ENCODE data around the gene THYN1.
A peak's percentile ranks its signal among the peaks of the same experiment; 100 is the strongest.

The THYN1 gene

DNA sequence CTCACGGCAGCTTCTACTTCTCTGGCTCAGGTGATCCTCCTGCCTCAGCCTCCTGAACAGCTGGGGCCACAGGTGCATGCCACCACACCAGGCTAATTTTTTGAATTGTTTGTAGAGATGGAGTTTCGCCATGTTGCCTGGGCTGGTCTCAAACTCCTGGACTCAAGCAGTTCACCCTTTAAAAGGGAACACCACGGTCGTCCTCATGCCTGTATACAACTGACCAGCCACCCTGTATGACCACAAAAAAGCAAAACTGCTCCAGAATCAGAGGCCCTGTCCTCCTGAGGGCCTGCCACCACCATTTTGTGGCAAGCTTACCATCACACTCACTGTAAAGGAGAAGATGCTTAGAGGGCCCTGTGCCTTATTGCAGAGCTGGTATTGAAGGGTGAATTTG lies 25.2 kb upstream of the THYN1 start:
- TF ChIP-seq, protein P1, sequence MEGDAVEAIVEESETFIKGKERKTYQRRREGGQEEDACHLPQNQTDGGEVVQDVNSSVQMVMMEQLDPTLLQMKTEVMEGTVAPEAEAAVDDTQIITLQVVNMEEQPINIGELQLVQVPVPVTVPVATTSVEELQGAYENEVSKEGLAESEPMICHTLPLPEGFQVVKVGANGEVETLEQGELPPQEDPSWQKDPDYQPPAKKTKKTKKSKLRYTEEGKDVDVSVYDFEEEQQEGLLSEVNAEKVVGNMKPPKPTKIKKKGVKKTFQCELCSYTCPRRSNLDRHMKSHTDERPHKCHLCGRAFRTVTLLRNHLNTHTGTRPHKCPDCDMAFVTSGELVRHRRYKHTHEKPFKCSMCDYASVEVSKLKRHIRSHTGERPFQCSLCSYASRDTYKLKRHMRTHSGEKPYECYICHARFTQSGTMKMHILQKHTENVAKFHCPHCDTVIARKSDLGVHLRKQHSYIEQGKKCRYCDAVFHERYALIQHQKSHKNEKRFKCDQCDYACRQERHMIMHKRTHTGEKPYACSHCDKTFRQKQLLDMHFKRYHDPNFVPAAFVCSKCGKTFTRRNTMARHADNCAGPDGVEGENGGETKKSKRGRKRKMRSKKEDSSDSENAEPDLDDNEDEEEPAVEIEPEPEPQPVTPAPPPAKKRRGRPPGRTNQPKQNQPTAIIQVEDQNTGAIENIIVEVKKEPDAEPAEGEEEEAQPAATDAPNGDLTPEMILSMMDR (IDR thresholded peaks at IDR 0.05; ENCODE audit: insufficient read depth, low read depth, low read length, missing control alignments): no peak
- DNase-seq (ENCODE audit: low read depth): no peak
- no peak overlapping the region for H3K4me3 ChIP-seq (ENCODE audit: low read length)

DNA sequence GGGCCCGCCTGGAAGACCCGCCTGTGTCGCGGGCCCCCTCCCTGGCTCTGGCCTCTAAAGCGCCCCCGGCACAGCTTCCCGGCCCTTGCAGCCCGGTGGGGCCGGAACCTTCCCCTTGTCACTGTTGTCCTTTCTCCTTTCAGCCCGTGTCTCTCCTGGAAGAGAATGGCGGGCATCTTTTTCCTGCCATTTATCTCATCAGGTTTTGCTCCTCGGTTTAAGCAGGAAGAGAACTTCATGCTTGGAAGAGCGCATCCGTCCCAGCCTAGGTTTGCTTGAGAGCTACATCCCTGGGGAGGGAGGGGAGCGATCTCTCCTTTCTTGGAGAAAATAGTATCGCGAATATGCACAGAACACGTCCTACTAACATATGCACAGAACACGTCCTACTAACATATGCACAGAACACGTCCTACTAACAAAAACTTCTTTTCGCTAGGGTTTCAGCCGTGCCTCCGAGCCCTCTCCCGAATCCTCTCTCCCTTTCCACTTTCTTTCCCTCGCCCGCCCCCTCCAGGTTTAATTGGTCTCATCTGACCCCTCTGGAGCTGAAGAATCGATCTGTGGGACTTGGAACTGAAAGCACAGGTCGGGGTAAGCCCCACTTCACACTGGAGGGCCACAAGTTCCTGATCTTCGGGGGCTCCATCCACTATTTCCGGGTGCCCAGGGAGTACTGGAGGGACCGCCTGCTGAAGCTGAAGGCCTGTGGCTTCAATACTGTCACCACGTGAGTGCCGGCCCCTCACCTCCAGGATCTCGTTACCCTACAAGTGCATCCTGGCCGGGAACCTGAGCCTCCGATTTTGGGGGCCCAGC lies 24.2 kb upstream of the THYN1 start:
- peak overlapping the region; percentile 65 for H3K4me3 ChIP-seq (ENCODE audit: low read length)
- TF ChIP-seq, protein P1 (IDR thresholded peaks at IDR 0.05; ENCODE audit: insufficient read depth, low read depth, low read length, missing control alignments): no peak
- DNase-seq (ENCODE audit: low read depth): peak; percentile 13

GRCh38 chr11:134276396-134277182 lies 23.4 kb upstream of the THYN1 start:
- DNase-seq (ENCODE audit: low read depth): no peak
- H3K4me3 ChIP-seq (ENCODE audit: low read length): peak overlapping the region; percentile 65
- TF ChIP-seq, protein P1 (IDR thresholded peaks at IDR 0.05; ENCODE audit: insufficient read depth, low read depth, low read length, missing control alignments): no peak

DNA sequence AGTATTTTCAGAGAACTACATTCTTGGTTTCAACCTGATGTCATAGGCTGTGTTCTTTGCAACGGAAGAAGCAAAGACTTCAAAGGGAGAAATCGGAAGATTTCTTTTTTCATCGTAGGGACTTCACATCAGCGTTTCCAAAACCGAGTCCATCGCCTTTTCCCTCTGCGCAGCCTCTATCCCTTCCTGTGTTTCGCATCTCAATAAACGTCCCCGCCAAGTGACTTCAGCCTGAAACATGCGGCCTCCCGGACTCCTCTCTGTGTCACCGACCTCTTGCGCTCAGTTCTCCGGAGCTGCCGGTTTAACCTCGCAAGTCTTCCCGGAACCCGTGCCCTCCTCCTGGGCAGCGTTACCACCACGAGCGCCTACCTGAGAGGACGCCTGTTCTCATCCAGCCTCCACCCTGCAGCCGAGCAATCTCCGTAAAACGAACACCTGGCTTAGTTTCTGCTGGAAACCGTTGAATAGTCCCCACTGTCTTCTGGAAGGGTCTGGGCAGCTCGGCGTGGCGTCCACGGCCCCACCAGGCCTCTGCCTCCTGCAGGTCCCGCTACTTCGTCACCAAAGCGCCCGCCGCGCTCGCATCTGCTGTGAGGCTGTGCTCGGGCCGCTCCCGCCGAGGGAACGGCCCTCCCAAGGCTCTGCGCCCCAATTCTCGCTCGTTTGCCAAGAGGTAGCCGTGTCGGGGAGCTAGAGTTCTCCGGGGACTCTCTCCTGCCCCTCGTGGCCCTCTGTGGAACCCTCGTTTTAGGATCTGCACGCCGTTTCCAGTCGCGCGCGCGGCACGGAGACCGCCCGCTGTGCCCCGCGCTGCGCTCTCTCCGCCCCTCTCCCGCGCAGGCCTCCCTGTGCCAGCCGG lies 22.6 kb upstream of the THYN1 start, which contains the start of gene GLB1L3:
GLB1L3 (plus strand) TSS at position 846 of the 862 bp plus-strand sequence. CDS start 362 bp downstream, outside the sequence.
- H3K4me3 ChIP-seq (ENCODE audit: low read length): peak within 1 kb of the TSS; percentile 65
- TF ChIP-seq, protein P1 (IDR thresholded peaks at IDR 0.05; ENCODE audit: insufficient read depth, low read depth, low read length, missing control alignments): peak; percentile 52
- DNase-seq (ENCODE audit: low read depth): peak; percentile 76

GRCh38 chr11:134275188-134275533 lies 22.0 kb upstream of the THYN1 start:
- TF ChIP-seq, protein P1 (IDR thresholded peaks at IDR 0.05; ENCODE audit: insufficient read depth, low read depth, low read length, missing control alignments): no peak
- peak overlapping the region; percentile 65 for H3K4me3 ChIP-seq (ENCODE audit: low read length)
- DNase-seq (ENCODE audit: low read depth): no peak

DNA sequence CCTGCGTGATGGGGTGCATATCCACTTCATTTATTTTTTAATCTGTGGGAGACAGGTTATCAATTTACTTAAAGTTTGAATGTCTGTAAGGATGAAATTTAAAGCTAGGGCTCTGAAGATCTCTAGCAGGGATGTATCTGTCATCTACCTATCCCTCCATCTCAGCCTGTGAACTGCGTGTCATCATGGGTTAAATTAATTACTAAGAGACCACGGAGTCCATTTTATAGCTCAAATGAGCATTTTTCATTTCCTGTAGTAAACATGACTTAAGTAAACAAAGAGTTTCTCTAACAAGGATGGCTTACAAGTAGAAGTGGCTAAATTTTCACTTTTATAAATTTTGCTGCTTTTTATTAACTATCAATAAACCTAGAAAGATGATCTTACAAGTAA lies 20.2 kb upstream of the THYN1 start:
- TF ChIP-seq, protein P1 (IDR thresholded peaks at IDR 0.05; ENCODE audit: insufficient read depth, low read depth, low read length, missing control alignments): no peak
- no peak for DNase-seq (ENCODE audit: low read depth)
- H3K4me3 ChIP-seq (ENCODE audit: low read length): no peak overlapping the region

All from epithelial cell of esophagus (primary cell).